ENCODE data around the gene MAS1L. TPM values are rescaled to one million over a fixed set of nuclear protein-coding genes. Genes with fewer than 3 reads are reported as not detected.

Gene MAS1L
- total RNA-seq, 1 experiment from 2014 or later = not detected

- Mint-ChIP-seq H3K27ac (ENCODE audit: low read depth, unreplicated experiment) (no peak overlapping the region), H3K4me1 (ENCODE audit: insufficient read depth, unreplicated experiment) (peaks cover 6% of the 10 kb centered on the region), H3K9me3 (ENCODE audit: unreplicated experiment) (no peaks in the 10 kb centered on the region), H3K27me3 (ENCODE audit: insufficient read depth, unreplicated experiment) (peaks cover 47% of the 10 kb centered on the region), H3K36me3 (ENCODE audit: insufficient read depth, unreplicated experiment) (no peaks in the 10 kb centered on the region), H3K4me3 (ENCODE audit: unreplicated experiment) (no peak overlapping the region)
- ChIA-PET CTCF (no interaction called here), POLR2A (no interaction called here)
- intact Hi-C loops (cut with micrococcal nuclease) = no loop called here
- DNase-seq (ENCODE audit: unreplicated experiment) = no peak
- no peak for TF ChIP-seq CTCF (IDR thresholded peaks at IDR 0.05; ENCODE audit: unreplicated experiment)
- BruUV-seq (replicated peaks) = no TSS peak
These were observed 18.8 kb upstream of the MAS1L start for GRCh38 chr6:29506446-29507067.

- intact Hi-C loops (cut with micrococcal nuclease) = no loop called here
- ChIA-PET CTCF (no interaction called here), POLR2A (no interaction called here)
- no peak for TF ChIP-seq CTCF (IDR thresholded peaks at IDR 0.05; ENCODE audit: unreplicated experiment)
- Mint-ChIP-seq H3K36me3 (ENCODE audit: insufficient read depth, unreplicated experiment) (no peaks in the 10 kb centered on the region), H3K9me3 (ENCODE audit: unreplicated experiment) (no peaks in the 10 kb centered on the region), H3K27me3 (ENCODE audit: insufficient read depth, unreplicated experiment) (peaks cover 40% of the 10 kb centered on the region), H3K4me3 (ENCODE audit: unreplicated experiment) (no peak overlapping the region), H3K27ac (ENCODE audit: low read depth, unreplicated experiment) (no peak overlapping the region), H3K4me1 (ENCODE audit: insufficient read depth, unreplicated experiment) (peaks cover 6% of the 10 kb centered on the region)
- no peak for DNase-seq (ENCODE audit: unreplicated experiment)
- BruUV-seq (replicated peaks) = no TSS peak
These were observed 18.1 kb upstream of the MAS1L start for GRCh38 chr6:29505808-29506207.

DNA sequence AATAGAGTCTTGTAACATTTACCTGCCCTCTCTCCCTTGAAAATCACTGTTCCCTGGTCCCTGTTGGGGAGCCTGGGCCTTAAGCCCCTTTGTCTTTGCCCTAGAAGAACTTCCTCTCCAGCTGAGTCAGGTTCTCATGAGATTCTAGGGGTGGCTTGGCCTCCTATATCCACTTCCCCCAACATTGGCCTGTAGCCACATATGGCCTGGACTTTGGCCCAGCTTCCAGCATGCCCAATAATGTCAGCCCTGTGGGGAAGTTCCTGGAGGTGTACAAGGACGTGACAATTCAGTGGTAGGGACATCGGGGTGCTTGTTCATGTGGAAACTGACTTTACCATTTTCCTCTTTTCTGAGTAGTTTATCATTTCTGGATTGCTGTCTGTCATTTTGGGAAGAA, 17.2 kb upstream of the MAS1L start:
- POLR2A ChIA-PET = no interaction called here
- CTCF ChIA-PET = no interaction called here
- intact Hi-C loops (cut with micrococcal nuclease) = no loop called here
- Mint-ChIP-seq H3K27me3 (ENCODE audit: insufficient read depth, unreplicated experiment) (peaks cover 31% of the 10 kb centered on the region), H3K4me3 (ENCODE audit: unreplicated experiment) (no peak overlapping the region), H3K9me3 (ENCODE audit: unreplicated experiment) (no peaks in the 10 kb centered on the region), H3K36me3 (ENCODE audit: insufficient read depth, unreplicated experiment) (no peaks in the 10 kb centered on the region), H3K4me1 (ENCODE audit: insufficient read depth, unreplicated experiment) (peaks cover 6% of the 10 kb centered on the region), H3K27ac (ENCODE audit: low read depth, unreplicated experiment) (no peak overlapping the region)
- DNase-seq (ENCODE audit: unreplicated experiment) = no peak
- TF ChIP-seq CTCF (IDR thresholded peaks at IDR 0.05; ENCODE audit: unreplicated experiment) = no peak
- BruUV-seq (replicated peaks) = no TSS peak

DNA sequence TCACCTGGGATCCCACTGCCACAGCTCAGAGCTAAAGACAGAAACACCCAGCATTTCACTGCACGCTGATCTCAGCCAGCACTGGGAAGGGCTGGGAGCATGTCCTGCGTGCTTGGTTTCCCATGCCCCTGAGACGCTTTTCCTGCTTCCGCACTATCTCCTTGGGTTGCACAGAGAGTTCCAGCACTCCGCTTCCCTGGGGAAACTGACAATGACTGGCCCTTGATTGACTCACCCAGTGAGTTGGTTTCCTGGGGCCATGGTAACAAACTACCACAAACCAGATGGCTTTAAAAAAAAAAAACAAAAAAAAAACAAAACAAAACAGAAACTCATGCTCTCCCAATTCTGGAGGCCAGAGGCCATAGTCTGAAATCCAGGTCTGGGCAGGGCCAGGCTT, 14.8 kb upstream of the MAS1L start:
- TF ChIP-seq CTCF (IDR thresholded peaks at IDR 0.05; ENCODE audit: unreplicated experiment) = no peak
- H3K4me3 Mint-ChIP-seq (ENCODE audit: unreplicated experiment) = no peak overlapping the region
- DNase-seq (ENCODE audit: unreplicated experiment) = peak; percentile 78
- CTCF ChIA-PET = interaction anchor here (0.5 to 1.1 kb wide), 3 partner anchors 55 to 311 kb away, joined by 3 to 4 read pairs (median 3); no protein-coding TSS in a partner anchor
- BruUV-seq (replicated peaks) = no TSS peak
- POLR2A ChIA-PET = no interaction called here
- no peak overlapping the region for H3K27ac Mint-ChIP-seq (ENCODE audit: low read depth, unreplicated experiment)
- H3K27me3 Mint-ChIP-seq (ENCODE audit: insufficient read depth, unreplicated experiment) = peaks cover 31% of the 10 kb centered on the region
- H3K9me3 Mint-ChIP-seq (ENCODE audit: unreplicated experiment) = no peaks in the 10 kb centered on the region
- intact Hi-C loops (cut with micrococcal nuclease) = no loop called here
- H3K4me1 Mint-ChIP-seq (ENCODE audit: insufficient read depth, unreplicated experiment) = peaks cover 6% of the 10 kb centered on the region
- H3K36me3 Mint-ChIP-seq (ENCODE audit: insufficient read depth, unreplicated experiment) = no peaks in the 10 kb centered on the region

Data from MCF 10A (cell line).